Measurements from ENCODE around the gene DSE. TPM values are rescaled to one million over a fixed set of nuclear protein-coding genes. Genes with fewer than 3 reads are reported as not detected.
A peak's percentile ranks its signal among the peaks of the same experiment; 100 is the strongest.

DSE gene
- total RNA-seq, 1 donor from 2014 or later, result 11.7 TPM

DNA sequence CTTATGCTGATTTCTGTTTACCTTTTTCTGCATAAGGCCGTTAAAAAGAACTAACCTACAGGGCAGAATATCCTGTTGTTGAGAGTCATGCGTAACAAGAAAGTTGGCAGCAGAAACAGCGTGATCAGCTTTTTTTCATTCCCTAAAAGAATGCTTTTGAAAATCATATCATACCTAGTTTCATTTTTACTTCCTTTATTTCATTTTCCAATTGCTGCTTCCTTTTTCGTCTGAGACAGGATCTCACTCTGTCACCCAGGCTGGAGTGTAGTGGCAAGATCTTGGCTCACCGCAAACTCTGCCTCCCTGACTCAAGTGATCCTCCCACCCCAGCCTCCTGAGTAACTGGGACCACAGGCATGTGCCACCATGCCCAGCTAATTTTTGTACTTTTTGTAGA lies 94.5 kb downstream of the DSE start:
- ATAC-seq, result peak; percentile 16

GRCh38 chr6:116467096-116467495 lies 96.3 kb downstream of the DSE start:
- no peak for ATAC-seq
- no peak for DNase-seq (ENCODE audit: low spot score)

More for the DNA sequence above, 94.5 kb downstream of the DSE start:
- DNase-seq (ENCODE audit: low spot score), result no peak

GRCh38 chr6:116467514-116467913 lies 96.8 kb downstream of the DSE start:
- ATAC-seq, result no peak
- DNase-seq (ENCODE audit: low spot score), result no peak

DNA sequence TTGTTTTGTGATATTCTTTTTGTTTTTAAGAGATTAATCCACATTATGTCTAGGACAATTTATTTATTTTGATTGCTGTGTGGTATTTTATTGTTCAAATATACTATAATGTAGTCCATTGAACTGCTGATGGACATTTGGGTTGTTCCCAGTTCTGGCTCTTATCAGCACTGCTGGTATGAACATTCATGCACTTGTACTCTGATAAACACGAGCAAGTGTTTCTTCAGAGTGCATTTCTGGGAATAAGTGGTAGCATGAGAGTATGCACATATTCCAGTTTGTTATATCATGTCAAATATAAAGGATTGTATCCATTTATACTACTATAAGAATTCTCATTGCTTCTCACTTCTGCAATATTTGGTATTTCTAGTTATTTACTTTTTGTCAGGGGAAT lies 97.5 kb downstream of the DSE start:
- ATAC-seq, result no peak
- DNase-seq (ENCODE audit: low spot score), result no peak

- ATAC-seq, result no peak
- DNase-seq (ENCODE audit: low spot score), result no peak
Observed at GRCh38 chr6:116471531-116471930, 100.8 kb downstream of the DSE start.

- no peak for ATAC-seq
- no peak for DNase-seq (ENCODE audit: low spot score)
Observed at GRCh38 chr6:116472706-116473105, 102.0 kb downstream of the DSE start.

GRCh38 chr6:116475141-116475540 lies 104.4 kb downstream of the DSE start:
- ATAC-seq, result no peak

GRCh38 chr6:116476002-116476678 lies 105.4 kb downstream of the DSE start:
- ATAC-seq (no peak), DNase-seq (ENCODE audit: low spot score) (no peak)

More at GRCh38 chr6:116475141-116475540, 104.4 kb downstream of the DSE start:
- DNase-seq (ENCODE audit: low spot score), result no peak

GRCh38 chr6:116482780-116483179 lies 112.0 kb downstream of the DSE start:
- no peak for DNase-seq (ENCODE audit: low spot score)
- no peak for ATAC-seq

DNA sequence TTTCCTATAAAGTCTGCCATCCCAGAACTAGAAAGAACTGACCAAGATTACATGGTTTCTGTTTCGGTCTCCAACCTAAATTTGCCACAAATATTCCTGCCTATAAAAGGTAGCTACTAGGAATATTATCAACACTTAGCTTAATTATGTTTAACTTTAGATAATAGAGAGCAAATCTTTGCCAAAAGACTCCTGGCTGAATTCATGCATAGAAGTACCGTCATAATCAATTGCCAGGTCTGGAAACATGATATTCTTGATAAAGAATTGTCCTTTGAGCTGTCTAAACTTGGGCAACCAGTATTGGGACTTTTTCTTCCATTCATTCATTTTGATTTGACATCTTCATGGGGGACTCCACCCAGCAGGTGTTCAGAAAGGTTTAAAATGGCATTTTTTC lies 112.9 kb downstream of the DSE start:
- no peak for DNase-seq (ENCODE audit: low spot score)
- ATAC-seq, result no peak

- DNase-seq (ENCODE audit: low spot score), result no peak
- ATAC-seq, result no peak
Observed at GRCh38 chr6:116485559-116486184, 114.9 kb downstream of the DSE start.

- ATAC-seq (no peak), DNase-seq (ENCODE audit: low spot score) (no peak)
Observed at GRCh38 chr6:116491610-116492330, 121.0 kb downstream of the DSE start.

- ATAC-seq (no peak), DNase-seq (ENCODE audit: low spot score) (no peak)
Observed at GRCh38 chr6:116492331-116493067, 121.8 kb downstream of the DSE start.

Other genes starting within 250 kb of the DSE start
- not detected for gene COL10A1, start 244.8 kb upstream of the DSE start, total RNA-seq
- gene TSPYL4, start 116.9 kb upstream of the DSE start, total RNA-seq, result 5.2 TPM
- gene TSPYL1, start 91.0 kb upstream of the DSE start, total RNA-seq, result 52.7 TPM
- 2.2 TPM for gene CALHM6, start 90.4 kb downstream of the DSE start, total RNA-seq
- gene CALHM5, start 140.7 kb downstream of the DSE start, total RNA-seq, result 0.20 TPM
- not detected for gene TRAPPC3L, start 174.7 kb downstream of the DSE start, total RNA-seq
- gene CALHM4, start 182.8 kb downstream of the DSE start, total RNA-seq, result not detected
- gene RWDD1, start 200.6 kb downstream of the DSE start, total RNA-seq, result 15.2 TPM
- not detected for gene RSPH4A, start 245.5 kb downstream of the DSE start, total RNA-seq